ENCODE data around the gene TOR1AIP1.

Gene TOR1AIP1

GRCh38 chr1:179930867-179931266 is 48.8 kb downstream of the TOR1AIP1 start:
- ChIA-PET POLR2A (no interaction called here), CTCF (interaction anchor here (1.1 to 1.8 kb wide), 2 partner anchors 13 to 249 kb away, joined by 3 to 6 read pairs; no protein-coding TSS in a partner anchor)
- TF ChIP-seq CTCF (IDR thresholded peaks at IDR 0.05; ENCODE audit: insufficient read depth, low read length, missing control alignments): no peak
- no peak for DNase-seq (ENCODE audit: low read depth, low spot score)
- H3K4me3 ChIP-seq (ENCODE audit: low read depth, low read length): no peak overlapping the region

- H3K4me3 ChIP-seq (ENCODE audit: low read depth, low read length): no peak overlapping the region
- CTCF ChIA-PET: interaction anchor here (0.6 kb wide), 1 partner anchor 548 kb away, joined by 3 read pairs; no protein-coding TSS in a partner anchor
- TF ChIP-seq CTCF (IDR thresholded peaks at IDR 0.05; ENCODE audit: insufficient read depth, low read length, missing control alignments): no peak
- POLR2A ChIA-PET: no interaction called here
- DNase-seq (ENCODE audit: low read depth, low spot score): no peak
Measured at GRCh38 chr1:179933219-179933618, 51.1 kb downstream of the TOR1AIP1 start.

GRCh38 chr1:179935909-179936496 is 53.9 kb downstream of the TOR1AIP1 start:
- H3K4me3 ChIP-seq (ENCODE audit: low read depth, low read length): no peak overlapping the region
- CTCF ChIA-PET: no interaction called here
- DNase-seq (ENCODE audit: low read depth, low spot score): no peak
- POLR2A ChIA-PET: no interaction called here
- TF ChIP-seq CTCF (IDR thresholded peaks at IDR 0.05; ENCODE audit: insufficient read depth, low read length, missing control alignments): no peak

GRCh38 chr1:179937668-179938254 is 55.7 kb downstream of the TOR1AIP1 start:
- no peak overlapping the region for H3K4me3 ChIP-seq (ENCODE audit: low read depth, low read length)
- no peak for TF ChIP-seq CTCF (IDR thresholded peaks at IDR 0.05; ENCODE audit: insufficient read depth, low read length, missing control alignments)
- ChIA-PET POLR2A (no interaction called here), CTCF (no interaction called here)
- DNase-seq (ENCODE audit: low read depth, low spot score): no peak

GRCh38 chr1:179938752-179939151 is 56.7 kb downstream of the TOR1AIP1 start:
- no peak for DNase-seq (ENCODE audit: low read depth, low spot score)
- POLR2A ChIA-PET: no interaction called here
- H3K4me3 ChIP-seq (ENCODE audit: low read depth, low read length): no peak overlapping the region
- no peak for TF ChIP-seq CTCF (IDR thresholded peaks at IDR 0.05; ENCODE audit: insufficient read depth, low read length, missing control alignments)
- CTCF ChIA-PET: interaction anchor here (0.8 kb wide), 1 partner anchor 9 kb away, joined by 3 read pairs; no protein-coding TSS in a partner anchor

- no peak for DNase-seq (ENCODE audit: low read depth, low spot score)
- no peak for TF ChIP-seq CTCF (IDR thresholded peaks at IDR 0.05; ENCODE audit: insufficient read depth, low read length, missing control alignments)
- CTCF ChIA-PET: no interaction called here
- no peak overlapping the region for H3K4me3 ChIP-seq (ENCODE audit: low read depth, low read length)
- POLR2A ChIA-PET: interaction anchor here (0.6 kb wide), 1 partner anchor 55 kb away, joined by 3 read pairs; no protein-coding TSS in a partner anchor
Measured at GRCh38 chr1:179939941-179940340, 57.9 kb downstream of the TOR1AIP1 start.

All from AG04449 (cell line).